GM12865 (cell line): ENCODE data around the gene PRPH.

Source experiments
- DNase-seq: peaks from one replicate; pipeline ENCODE4 v3.0.0; 2010; ENCODE audit warnings: low read depth
- H3K4me3 ChIP-seq: 2 replicates; pipeline ENCODE4 v1.5.1; 2011; ENCODE audit warnings: mild to moderate bottlenecking, low read depth, low read length, control low read depth
- TF ChIP-seq, protein P1 (sequence below): IDR thresholded peaks from 2 replicates; pipeline ENCODE4 v1.5.1; 2011; ENCODE audit warnings: low read length, control low read depth, low read depth, inconsistent platforms; ENCODE audit not compliant: insufficient read depth; ENCODE audit errors: missing control alignments

PRPH gene

GRCh38 chr12:49346659-49347310, 51.8 kb downstream of the PRPH start, which contains the start of gene DNAJC22:
DNAJC22 (plus strand) TSS chr12:49346888; CDS start chr12:49348873, 1,985 bp downstream.
- peak; percentile 35 for DNase-seq
- H3K4me3 ChIP-seq, result peak within 1 kb of the TSS; percentile 29
- TF ChIP-seq, protein P1, sequence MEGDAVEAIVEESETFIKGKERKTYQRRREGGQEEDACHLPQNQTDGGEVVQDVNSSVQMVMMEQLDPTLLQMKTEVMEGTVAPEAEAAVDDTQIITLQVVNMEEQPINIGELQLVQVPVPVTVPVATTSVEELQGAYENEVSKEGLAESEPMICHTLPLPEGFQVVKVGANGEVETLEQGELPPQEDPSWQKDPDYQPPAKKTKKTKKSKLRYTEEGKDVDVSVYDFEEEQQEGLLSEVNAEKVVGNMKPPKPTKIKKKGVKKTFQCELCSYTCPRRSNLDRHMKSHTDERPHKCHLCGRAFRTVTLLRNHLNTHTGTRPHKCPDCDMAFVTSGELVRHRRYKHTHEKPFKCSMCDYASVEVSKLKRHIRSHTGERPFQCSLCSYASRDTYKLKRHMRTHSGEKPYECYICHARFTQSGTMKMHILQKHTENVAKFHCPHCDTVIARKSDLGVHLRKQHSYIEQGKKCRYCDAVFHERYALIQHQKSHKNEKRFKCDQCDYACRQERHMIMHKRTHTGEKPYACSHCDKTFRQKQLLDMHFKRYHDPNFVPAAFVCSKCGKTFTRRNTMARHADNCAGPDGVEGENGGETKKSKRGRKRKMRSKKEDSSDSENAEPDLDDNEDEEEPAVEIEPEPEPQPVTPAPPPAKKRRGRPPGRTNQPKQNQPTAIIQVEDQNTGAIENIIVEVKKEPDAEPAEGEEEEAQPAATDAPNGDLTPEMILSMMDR, result no peak

DNA sequence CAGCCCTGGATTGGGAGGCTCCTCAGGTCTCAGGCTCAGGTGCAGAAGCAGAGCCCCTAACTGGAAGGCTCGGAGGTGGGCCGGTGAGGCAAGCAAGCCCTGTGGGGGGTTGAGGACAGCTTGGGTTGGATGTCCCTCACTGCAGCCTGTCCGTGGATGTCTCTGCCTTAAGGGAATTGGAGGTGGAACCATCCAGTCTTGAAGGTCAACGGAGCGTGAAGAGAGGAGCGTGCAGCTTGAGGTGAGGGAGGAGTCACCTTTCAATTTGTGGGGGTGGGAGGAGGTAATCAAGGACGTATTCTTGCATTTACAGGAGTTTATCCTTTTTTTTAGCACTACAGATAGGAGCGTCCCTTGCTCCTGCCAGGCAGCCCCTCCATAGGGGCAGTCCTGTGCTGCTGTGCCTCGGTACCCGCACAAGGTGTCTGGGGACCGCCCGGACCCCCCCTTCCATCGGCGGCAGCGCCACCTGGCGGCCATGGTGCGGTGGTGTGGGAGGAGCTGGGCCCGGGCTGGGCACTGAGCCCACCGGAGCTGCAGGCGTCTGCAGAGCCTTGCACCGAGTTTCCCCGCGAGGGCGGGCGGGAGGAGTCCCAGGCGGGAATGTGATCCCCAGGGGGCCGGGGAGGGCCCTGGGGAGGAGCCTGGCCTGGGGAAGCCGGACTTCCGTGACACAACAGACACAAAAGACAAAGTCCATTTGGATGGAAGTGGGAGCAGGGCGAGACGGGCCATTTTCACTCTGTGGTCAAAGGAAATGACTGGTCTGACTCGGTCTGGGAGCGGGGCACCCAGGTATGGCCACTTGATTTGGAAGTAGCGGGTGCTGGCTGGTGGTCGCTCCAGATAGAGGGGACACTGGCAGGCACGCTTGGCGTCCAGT, 52.6 kb downstream of the PRPH start:
- peak overlapping the region; percentile 12 for H3K4me3 ChIP-seq
- TF ChIP-seq, protein P1, result peak; percentile 88
- peak; percentile 71 for DNase-seq
